GM12874 (cell line): ENCODE data around the gene CDHR4.

ENCODE experiments used
- TF ChIP-seq, protein P1 (sequence below): IDR thresholded peaks from 2 replicates; pipeline ENCODE4 v1.5.1; 2011; ENCODE audit warnings: low read depth, mild to moderate bottlenecking, control low read depth, low read length, moderate library complexity; ENCODE audit not compliant: insufficient read depth

Gene CDHR4

DNA sequence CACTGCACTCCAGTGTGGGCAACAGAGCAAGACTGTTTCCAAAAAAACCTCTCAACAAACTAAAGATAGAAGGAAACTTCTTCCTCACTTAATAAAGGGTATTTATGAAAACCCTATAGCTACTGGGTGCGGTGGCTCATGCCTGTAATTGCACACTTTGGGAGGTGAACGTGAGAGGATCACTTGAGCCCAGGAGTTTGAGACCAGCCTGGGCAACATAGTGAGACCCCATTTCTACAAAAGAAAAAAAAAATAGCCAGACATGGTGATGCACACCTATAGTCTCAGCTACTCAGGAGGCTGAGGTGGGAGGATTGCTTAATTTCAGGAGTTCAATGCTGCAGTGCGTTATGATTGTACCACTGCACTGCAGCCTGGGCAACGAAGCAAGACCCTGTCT lies 35.7 kb downstream of the CDHR4 start:
- TF ChIP-seq, protein P1, sequence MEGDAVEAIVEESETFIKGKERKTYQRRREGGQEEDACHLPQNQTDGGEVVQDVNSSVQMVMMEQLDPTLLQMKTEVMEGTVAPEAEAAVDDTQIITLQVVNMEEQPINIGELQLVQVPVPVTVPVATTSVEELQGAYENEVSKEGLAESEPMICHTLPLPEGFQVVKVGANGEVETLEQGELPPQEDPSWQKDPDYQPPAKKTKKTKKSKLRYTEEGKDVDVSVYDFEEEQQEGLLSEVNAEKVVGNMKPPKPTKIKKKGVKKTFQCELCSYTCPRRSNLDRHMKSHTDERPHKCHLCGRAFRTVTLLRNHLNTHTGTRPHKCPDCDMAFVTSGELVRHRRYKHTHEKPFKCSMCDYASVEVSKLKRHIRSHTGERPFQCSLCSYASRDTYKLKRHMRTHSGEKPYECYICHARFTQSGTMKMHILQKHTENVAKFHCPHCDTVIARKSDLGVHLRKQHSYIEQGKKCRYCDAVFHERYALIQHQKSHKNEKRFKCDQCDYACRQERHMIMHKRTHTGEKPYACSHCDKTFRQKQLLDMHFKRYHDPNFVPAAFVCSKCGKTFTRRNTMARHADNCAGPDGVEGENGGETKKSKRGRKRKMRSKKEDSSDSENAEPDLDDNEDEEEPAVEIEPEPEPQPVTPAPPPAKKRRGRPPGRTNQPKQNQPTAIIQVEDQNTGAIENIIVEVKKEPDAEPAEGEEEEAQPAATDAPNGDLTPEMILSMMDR, result no peak

DNA sequence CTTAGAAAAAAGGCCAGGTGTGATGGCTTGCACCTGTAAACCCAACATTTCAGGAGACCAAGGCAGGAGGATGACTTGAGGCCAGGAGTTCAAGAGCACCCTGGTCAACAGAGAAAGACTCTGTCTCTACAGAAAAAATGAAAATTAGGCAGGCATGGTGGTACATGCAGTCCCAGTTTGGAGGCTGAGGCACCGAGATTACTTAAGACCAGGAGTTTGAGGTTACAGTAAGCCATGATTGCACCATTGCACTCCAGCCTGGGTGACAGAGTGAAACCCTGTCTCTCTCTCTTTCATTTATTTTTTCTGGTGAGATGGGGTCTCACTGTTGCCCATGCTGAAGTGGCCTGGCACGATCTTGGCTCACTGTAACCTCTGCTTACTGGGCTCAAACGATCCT lies 38.0 kb downstream of the CDHR4 start:
- TF ChIP-seq, protein P1, result no peak

DNA sequence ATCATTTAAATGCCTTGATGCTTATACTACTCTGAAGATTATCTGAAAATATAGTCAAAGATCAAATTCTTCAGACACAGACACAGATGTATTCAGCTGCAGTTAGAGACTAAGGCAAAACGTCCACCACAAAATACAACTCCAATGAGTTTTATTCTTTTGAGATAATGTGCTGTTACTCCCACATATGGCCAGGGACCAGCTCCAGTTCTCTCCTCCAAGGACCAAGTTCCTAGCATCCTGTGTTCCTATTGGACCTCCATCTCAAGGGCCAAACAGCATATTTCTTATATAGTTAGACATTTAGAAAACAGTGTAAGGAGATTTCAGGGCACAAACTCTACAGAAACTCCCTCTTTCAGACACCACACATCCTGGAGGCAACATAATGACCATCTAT lies 40.4 kb downstream of the CDHR4 start:
- TF ChIP-seq, protein P1, result no peak

DNA sequence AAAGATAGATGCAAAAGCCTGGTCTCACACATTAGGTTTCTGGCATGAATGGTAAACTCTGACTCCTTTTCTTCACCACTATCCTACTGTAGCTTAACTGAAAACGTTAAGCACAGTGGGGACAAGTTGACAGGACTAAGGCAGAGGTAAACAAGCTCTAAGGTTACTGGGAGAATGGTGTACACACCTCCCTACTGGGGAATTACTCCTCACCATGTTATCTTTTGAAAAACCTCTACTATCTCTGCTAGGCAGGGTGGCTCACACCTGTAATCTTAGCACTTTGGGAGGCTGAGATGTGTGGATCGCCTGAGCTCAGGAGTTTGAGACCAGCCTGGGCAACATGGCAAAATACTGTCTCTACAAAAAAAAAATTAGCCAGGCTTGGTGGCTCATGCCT lies 42.5 kb downstream of the CDHR4 start:
- TF ChIP-seq, protein P1, result no peak

DNA sequence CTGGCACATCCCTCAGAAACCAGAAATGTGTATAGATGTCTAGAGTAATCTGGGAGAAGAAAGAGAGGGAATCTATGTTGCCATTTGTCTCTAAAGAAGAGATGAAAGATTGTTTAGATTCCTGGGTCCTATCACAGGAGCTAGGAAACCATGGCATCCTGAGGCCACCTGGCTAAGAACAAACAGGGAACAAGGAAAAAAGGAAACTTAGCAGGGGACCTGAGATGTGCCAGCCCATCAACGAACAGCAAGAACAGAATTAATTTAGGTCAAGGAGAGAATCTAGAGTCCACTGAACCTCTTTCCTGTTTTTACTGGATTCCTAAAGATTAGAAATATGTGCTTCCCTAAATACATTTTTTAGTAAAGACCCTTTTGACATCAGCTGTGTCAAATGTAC lies 43.6 kb downstream of the CDHR4 start:
- TF ChIP-seq, protein P1, result no peak

DNA sequence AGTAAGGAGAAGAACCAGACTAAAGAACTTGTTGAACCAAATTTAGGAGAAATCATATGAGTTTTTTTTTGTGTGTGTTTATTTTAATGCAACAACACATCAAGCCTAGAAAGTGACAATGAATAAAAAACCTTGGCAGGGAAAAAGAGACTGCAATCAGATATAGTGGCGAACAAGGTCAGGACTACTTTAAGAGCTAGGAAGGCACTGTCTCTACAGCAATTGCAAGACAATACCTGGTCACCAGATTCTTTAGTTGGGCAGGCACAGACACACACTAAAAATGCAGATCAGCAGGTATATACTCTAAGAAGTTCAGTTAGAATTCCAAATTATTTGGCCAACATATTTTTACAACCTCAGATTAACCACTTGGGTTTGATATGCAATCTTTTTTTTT lies 45.1 kb downstream of the CDHR4 start:
- TF ChIP-seq, protein P1, result no peak

DNA sequence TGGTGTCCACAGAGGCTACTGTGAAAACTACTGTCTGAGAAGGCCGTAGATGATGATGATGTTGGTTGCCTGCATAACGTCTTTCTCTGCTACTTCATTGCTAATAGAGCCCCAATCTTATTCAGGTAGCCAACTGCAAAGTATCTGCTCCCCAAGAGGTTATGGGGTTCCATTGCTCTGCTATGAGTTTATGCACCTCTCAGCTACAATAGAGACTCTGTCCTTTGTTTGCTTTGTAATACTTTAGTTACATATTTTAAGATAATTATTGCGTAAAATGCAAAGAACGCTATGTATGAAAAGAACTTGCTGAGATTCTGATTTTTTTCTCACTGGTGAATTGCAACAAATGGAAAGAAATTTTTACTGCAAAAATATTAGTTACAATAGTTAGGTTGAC lies 48.2 kb downstream of the CDHR4 start:
- TF ChIP-seq, protein P1, result no peak

DNA sequence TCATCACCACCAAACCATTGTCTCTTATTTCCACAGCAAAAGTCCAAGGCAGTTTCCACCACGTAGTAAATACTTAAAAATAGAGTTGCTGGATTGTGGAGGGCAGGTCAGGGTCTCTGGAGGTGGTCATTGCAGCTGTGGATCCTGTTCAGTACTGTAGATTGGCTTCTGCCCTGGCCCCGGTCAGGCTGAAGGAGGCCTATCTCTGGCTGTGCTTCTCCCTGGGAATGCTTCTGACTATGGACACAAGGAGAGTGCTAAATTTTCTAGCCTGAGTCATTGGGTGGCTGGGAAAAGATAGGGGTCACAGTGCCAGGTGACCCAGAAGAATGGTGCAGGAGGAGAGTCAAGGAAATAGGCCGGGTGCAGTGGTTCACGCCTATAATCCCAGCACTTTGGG lies 49.6 kb downstream of the CDHR4 start:
- TF ChIP-seq, protein P1, result no peak
